ENCODE data around the gene MRPL57. TPM values are rescaled to one million over a fixed set of nuclear protein-coding genes. Genes with fewer than 3 reads are reported as not detected.

Gene MRPL57
- total RNA-seq, 1 experiment from 2014 or later: 29.4 TPM

GRCh38 chr13:21227917-21228316 is 51.5 kb downstream of the MRPL57 start:
- Mint-ChIP-seq H3K27me3 (ENCODE audit: low read depth) (no peaks in the 10 kb centered on the region), H3K27ac (no peak overlapping the region), H3K4me3 (no peak overlapping the region), H3K9me3 (peaks cover 8% of the 10 kb centered on the region), H3K4me1 (0 out of 2 replicates have a peak, but pooled peaks cover 4% of the 10 kb centered on the region), H3K36me3 (no peaks in the 10 kb centered on the region)
- TF ChIP-seq ZNF423 (CRISPR knock-in tag; IDR thresholded peaks at IDR 0.05): no peak
- no peak for TF ChIP-seq MYBL2 (CRISPR knock-in tag; IDR thresholded peaks at IDR 0.05)
- TF ChIP-seq ZNF396 (CRISPR knock-in tag; IDR thresholded peaks at IDR 0.05; ENCODE audit: borderline replicate concordance): no peak
- TF ChIP-seq GTF2I (CRISPR knock-in tag; conservative IDR thresholded peaks at IDR 0.05): no peak
- TF ChIP-seq CDX4 (CRISPR knock-in tag; IDR thresholded peaks at IDR 0.05; ENCODE audit: borderline replicate concordance): no peak
- no peak for TF ChIP-seq HMGXB4 (CRISPR knock-in tag; IDR thresholded peaks at IDR 0.05)
- no peak for TF ChIP-seq USF1 (CRISPR knock-in tag; IDR thresholded peaks at IDR 0.05)
- no peak for TF ChIP-seq NR3C1 (CRISPR knock-in tag; conservative IDR thresholded peaks at IDR 0.05; ENCODE audit: low read depth)
- TF ChIP-seq ZNF138 (CRISPR knock-in tag; conservative IDR thresholded peaks at IDR 0.05): no peak
- TF ChIP-seq OVOL2 (CRISPR knock-in tag; IDR thresholded peaks at IDR 0.05; ENCODE audit: borderline replicate concordance): no peak
- no peak for TF ChIP-seq TEAD4 (CRISPR knock-in tag; IDR thresholded peaks at IDR 0.05)
- TF ChIP-seq E2F1 (CRISPR knock-in tag; IDR thresholded peaks at IDR 0.05): no peak
- no peak for TF ChIP-seq TCF7 (CRISPR knock-in tag; IDR thresholded peaks at IDR 0.05; ENCODE audit: low read depth)
- TF ChIP-seq NFATC4 (CRISPR knock-in tag; IDR thresholded peaks at IDR 0.05): no peak
- no peak for TF ChIP-seq ZNF121 (CRISPR knock-in tag; IDR thresholded peaks at IDR 0.05)
- DNase-seq (ENCODE audit: low spot score) (no peak), ATAC-seq (no peak)
- ChIA-PET POLR2A (no interaction called here), CTCF (no interaction called here)

Other genes with a start within 250 kb of the MRPL57 start
- gene LATS2, start 115.1 kb upstream of the MRPL57 start, total RNA-seq (2021): 27.5 to 31.2 TPM (median 28.9 TPM) in 3 replicates
- 326 to 345 TPM (median 332 TPM) in 3 replicates for gene SAP18, start 36.5 kb upstream of the MRPL57 start, total RNA-seq (2021)
- gene SKA3, start 106 bp upstream of the MRPL57 start, total RNA-seq (2021): 38.8 to 45.7 TPM (median 42.1 TPM) in 3 replicates

Data from WTC11 (cell line).